Measurements from ENCODE around the gene AP3M1.

AP3M1 gene

GRCh38 chr10:74121368-74121767, 29.3 kb downstream of the AP3M1 start:
- no peak overlapping the region for H3K4me3 ChIP-seq (ENCODE audit: low read depth, low read length)
- no peak for DNase-seq (ENCODE audit: low read depth)

DNA sequence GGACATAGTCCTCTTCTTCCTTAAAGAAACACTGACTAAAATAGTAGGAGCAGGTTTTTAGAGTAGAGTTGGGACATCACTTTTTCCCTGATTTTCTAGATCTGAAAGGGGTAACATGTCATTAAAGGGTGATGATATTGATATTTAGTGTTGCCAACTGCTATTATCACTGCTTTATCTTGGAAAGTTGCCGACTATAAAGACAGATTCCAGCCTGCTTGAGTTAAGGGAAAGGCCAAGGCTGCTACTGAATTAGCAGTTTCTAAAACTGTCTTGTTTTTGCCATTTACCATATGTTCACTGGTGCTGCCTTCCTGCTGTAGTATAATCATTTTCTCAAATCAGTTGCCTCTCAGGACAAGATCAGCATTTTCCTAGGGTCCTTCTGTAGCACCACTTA, 29.7 kb downstream of the AP3M1 start:
- DNase-seq (ENCODE audit: low read depth) = no peak

DNA sequence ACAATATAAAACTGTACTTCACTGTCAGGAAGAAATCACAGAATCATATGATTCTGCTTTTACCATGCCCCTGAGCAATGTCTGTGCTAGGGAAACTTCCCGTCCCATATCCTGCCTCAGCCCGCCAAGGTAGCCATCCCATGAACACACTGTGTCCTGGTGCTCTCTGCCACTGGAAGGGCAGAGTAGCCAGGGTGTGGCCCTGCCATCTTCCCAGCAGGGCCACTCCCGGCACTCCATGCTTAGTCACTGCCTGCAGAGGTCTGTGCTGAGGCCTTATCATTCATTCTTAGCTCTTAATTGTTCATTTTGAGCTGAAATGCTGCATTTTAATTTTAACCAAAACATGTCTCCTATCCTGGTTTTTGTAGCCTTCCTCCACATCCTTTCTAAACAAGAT, 31.8 kb downstream of the AP3M1 start:
- H3K4me3 ChIP-seq (ENCODE audit: low read depth, low read length) = no peak overlapping the region
- DNase-seq (ENCODE audit: low read depth) = no peak

More for the DNA sequence above, 29.7 kb downstream of the AP3M1 start:
- H3K4me3 ChIP-seq (ENCODE audit: low read depth, low read length) = no peak overlapping the region

- no peak overlapping the region for H3K4me3 ChIP-seq (ENCODE audit: low read depth, low read length)
- no peak for DNase-seq (ENCODE audit: low read depth)
Observed at GRCh38 chr10:74117738-74118137, 32.9 kb downstream of the AP3M1 start.

DNA sequence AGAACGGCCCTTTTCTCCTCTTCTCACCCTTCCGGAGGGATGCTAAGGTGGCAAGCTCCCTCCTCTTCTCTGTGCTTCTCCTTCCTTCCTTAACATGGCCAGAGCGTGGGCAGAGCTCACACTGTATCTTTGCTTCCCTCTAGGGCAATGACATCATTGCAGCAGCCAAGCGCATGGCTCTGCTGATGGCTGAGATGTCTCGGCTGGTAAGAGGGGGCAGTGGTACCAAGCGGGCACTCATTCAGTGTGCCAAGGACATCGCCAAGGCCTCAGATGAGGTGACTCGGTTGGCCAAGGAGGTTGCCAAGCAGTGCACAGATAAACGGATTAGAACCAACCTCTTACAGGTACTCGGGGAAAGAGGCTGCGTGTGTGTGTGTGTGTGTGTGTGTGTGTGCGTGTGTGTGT, 36.6 kb downstream of the AP3M1 start:
- H3K4me3 ChIP-seq (ENCODE audit: low read depth, low read length) = no peak overlapping the region
- DNase-seq (ENCODE audit: low read depth) = no peak

- DNase-seq (ENCODE audit: low read depth) = no peak
- H3K4me3 ChIP-seq (ENCODE audit: low read depth, low read length) = no peak overlapping the region
Observed at GRCh38 chr10:74113546-74113945, 37.1 kb downstream of the AP3M1 start.

GRCh38 chr10:74111799-74112198, 38.8 kb downstream of the AP3M1 start:
- no peak for DNase-seq (ENCODE audit: low read depth)
- no peak overlapping the region for H3K4me3 ChIP-seq (ENCODE audit: low read depth, low read length)

- no peak for DNase-seq (ENCODE audit: low read depth)
- H3K4me3 ChIP-seq (ENCODE audit: low read depth, low read length) = no peak overlapping the region
Observed at GRCh38 chr10:74110120-74110519, 40.5 kb downstream of the AP3M1 start.

GRCh38 chr10:74109452-74109851, 41.2 kb downstream of the AP3M1 start:
- DNase-seq (ENCODE audit: low read depth) = no peak
- no peak overlapping the region for H3K4me3 ChIP-seq (ENCODE audit: low read depth, low read length)

DNA sequence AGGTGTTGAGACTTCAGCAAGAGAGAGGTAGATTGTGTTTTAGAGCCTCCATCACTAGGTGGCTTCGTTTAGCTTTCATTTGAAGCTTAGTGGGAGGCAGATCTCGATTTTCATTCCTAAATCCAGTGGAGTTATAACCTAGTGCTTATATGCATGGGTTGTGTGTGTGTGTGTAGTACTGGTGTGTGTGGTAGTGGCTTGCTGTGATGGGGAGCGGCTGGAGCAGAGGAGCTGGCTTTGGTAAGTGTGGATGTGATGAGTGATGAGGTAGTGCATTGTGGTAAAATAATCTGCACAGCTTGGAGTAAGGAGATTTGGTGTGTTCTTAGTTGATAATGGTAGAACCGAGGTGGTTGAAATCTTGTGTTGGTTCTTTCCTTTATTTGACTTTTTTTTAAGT, 43.2 kb downstream of the AP3M1 start:
- no peak for DNase-seq (ENCODE audit: low read depth)

DNA sequence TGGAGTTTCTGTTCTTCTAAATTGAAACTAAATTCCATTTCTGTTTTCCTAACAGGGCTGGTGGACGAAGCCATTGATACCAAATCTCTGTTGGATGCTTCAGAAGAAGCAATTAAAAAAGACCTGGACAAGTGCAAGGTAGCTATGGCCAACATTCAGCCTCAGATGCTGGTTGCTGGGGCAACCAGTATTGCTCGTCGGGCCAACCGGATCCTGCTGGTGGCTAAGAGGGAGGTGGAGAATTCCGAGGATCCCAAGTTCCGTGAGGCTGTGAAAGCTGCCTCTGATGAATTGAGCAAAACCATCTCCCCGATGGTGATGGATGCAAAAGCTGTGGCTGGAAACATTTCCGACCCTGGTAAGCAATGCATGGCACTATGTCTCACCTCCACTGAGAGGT, 45.6 kb downstream of the AP3M1 start:
- no peak overlapping the region for H3K4me3 ChIP-seq (ENCODE audit: low read depth, low read length)
- no peak for DNase-seq (ENCODE audit: low read depth)

More for the DNA sequence above, 43.2 kb downstream of the AP3M1 start:
- no peak overlapping the region for H3K4me3 ChIP-seq (ENCODE audit: low read depth, low read length)

- DNase-seq (ENCODE audit: low read depth) = no peak
- no peak overlapping the region for H3K4me3 ChIP-seq (ENCODE audit: low read depth, low read length)
Observed at GRCh38 chr10:74104480-74104879, 46.1 kb downstream of the AP3M1 start.

GRCh38 chr10:74103560-74104258, 46.9 kb downstream of the AP3M1 start:
- H3K4me3 ChIP-seq (ENCODE audit: low read depth, low read length) = no peak overlapping the region
- DNase-seq (ENCODE audit: low read depth) = no peak

GRCh38 chr10:74099836-74100235, 50.8 kb downstream of the AP3M1 start:
- DNase-seq (ENCODE audit: low read depth) = no peak
- H3K4me3 ChIP-seq (ENCODE audit: low read depth, low read length) = no peak overlapping the region

DNA sequence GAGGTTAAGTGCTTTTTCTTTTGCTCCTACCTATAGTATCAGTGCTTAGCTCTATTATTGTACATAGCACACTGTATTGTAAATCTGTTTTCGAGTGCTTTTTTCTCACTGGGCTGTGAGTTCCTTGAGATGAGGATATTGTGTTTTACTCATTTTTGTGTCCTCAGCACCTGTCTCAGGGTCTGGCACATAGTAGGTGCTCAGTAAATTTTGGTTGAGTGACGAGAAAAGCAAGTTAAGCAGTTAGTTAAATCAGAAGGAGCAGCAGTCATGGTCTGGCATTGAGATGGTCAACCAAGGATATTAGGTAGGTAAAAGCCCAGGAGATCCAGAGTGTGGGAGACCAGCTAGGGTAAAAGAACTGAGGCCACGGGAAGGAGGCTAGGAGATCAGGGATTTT, 51.2 kb downstream of the AP3M1 start:
- no peak overlapping the region for H3K4me3 ChIP-seq (ENCODE audit: low read depth, low read length)
- DNase-seq (ENCODE audit: low read depth) = no peak

- no peak for DNase-seq (ENCODE audit: low read depth)
- no peak overlapping the region for H3K4me3 ChIP-seq (ENCODE audit: low read depth, low read length)
Observed at GRCh38 chr10:74097776-74098175, 52.9 kb downstream of the AP3M1 start.

DNA sequence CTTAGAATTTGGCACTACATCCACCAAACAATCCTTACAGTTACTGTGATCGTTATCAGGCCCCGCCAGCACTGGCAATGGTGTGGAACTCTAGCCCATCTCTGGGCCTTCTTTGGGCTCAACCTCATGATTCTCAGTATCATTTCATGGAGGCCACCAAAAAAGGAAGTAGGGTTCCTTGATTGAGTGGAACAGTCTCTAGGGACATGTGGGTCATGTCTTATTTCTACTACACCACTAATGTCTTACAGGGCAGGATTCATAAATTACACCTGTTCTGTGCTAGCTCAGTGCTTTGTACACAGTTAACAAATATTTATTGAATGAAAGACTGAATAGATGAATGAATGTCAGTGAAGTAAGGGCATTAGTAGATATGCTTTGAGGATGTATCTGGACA, 53.9 kb downstream of the AP3M1 start:
- H3K4me3 ChIP-seq (ENCODE audit: low read depth, low read length) = no peak overlapping the region
- no peak for DNase-seq (ENCODE audit: low read depth)

GRCh38 chr10:74094231-74094630, 56.4 kb downstream of the AP3M1 start:
- DNase-seq (ENCODE audit: low read depth) = no peak

DNA sequence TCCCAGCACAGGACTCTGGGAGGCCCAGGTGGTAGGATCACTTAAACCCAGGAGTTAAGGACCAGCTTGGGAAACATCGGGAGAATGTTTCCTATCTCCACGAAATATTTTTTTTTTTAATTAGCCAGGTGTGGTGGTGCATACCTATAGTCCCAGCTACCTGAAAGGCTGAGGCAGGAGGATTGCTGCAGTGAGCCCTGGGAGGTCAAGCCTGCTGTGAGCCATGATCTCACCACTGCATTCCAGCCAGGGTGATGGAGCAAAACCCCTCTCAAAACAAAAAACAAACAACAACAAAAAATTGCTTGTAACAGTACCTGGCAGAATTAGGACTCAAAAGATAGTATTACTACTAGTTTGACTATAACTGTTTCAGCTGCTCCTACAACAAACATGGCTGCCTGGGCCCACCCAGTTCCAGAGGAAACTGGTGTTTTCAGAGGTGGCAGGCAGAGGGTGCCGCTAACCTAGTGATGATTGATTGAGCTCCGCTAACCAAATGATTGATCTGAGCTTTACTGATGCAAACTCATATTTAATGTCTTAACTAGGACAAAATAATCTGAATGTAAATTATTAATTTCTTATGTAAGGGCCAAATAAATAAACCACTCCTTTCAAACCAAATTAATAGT, 57.0 kb downstream of the AP3M1 start:
- DNase-seq (ENCODE audit: low read depth) = no peak

More at GRCh38 chr10:74094231-74094630, 56.4 kb downstream of the AP3M1 start:
- no peak overlapping the region for H3K4me3 ChIP-seq (ENCODE audit: low read depth, low read length)

DNA sequence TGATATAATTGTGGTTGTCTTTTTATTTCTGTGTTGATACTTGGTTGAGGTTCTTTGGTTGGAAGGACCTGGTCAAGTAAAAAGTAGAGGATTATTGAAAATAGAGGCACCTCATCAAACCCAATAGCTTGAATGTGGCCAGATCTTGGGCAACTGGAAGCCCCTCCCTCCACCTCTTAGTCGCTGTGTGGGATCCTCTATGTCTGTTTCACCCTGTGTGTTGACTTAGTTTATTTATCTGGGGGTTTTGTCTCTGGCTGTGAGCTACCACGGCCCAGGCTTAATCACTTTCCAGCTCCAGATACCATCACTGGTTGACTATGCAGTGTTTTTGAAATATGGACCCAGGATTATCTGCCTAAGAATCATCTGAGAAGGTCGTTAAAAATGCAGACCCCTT, 58.3 kb downstream of the AP3M1 start:
- no peak for DNase-seq (ENCODE audit: low read depth)
- no peak overlapping the region for H3K4me3 ChIP-seq (ENCODE audit: low read depth, low read length)

More for the DNA sequence above, 57.0 kb downstream of the AP3M1 start:
- H3K4me3 ChIP-seq (ENCODE audit: low read depth, low read length) = no peak overlapping the region

GRCh38 chr10:74088722-74089121, 61.9 kb downstream of the AP3M1 start:
- H3K4me3 ChIP-seq (ENCODE audit: low read depth, low read length) = no peak overlapping the region
- no peak for DNase-seq (ENCODE audit: low read depth)
